ENCODE measurements around the gene HOXA10.

The HOXA10 gene

DNA sequence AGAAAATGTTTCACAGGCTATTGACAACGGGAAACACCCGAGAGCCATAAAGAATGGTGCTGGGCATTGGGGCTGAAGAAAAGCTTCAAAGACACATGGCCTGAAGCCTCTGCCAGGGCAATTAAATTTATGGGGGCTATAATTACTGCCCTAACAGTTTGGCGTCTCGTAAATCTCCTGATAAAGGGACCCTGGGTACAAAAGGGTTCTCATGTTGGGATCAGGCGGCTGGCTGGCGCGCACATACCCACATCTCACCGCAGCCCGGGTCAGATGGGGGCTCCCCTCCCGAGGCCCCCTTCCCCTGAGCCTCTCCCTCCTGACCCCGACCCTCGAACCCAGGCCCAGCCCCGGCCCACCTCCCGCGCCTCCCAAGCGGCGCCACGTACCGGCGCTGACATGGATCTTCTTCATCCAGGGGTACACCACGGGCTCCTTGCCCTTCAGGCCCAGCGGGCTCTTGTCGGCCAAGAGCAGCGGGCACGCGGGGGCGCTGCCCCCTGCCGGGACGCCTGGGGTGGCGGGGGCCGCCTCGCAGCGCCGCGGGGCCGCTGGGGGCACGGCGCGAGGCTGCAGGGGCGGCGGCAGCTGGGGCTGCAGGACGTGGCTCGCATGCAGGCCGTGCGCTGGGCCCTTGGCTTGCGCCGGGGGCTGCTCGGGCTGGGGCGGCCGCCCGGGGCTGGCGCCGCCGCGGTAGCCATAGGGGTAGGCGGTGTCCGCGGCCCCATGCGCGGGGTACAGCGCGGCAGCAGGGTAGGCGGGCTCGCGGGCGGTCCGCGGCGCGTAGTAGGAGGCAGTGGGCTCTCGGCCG is 44.2 kb downstream of the HOXA10 start:
- TF ChIP-seq EZH2phosphoT487 (IDR thresholded peaks at IDR 0.05; ENCODE audit: low read length) (no peak), EZH2 (optimal IDR thresholded peaks at IDR 0.05; ENCODE audit: low read depth, low read length) (no peak)
- TF ChIP-seq, protein P1, sequence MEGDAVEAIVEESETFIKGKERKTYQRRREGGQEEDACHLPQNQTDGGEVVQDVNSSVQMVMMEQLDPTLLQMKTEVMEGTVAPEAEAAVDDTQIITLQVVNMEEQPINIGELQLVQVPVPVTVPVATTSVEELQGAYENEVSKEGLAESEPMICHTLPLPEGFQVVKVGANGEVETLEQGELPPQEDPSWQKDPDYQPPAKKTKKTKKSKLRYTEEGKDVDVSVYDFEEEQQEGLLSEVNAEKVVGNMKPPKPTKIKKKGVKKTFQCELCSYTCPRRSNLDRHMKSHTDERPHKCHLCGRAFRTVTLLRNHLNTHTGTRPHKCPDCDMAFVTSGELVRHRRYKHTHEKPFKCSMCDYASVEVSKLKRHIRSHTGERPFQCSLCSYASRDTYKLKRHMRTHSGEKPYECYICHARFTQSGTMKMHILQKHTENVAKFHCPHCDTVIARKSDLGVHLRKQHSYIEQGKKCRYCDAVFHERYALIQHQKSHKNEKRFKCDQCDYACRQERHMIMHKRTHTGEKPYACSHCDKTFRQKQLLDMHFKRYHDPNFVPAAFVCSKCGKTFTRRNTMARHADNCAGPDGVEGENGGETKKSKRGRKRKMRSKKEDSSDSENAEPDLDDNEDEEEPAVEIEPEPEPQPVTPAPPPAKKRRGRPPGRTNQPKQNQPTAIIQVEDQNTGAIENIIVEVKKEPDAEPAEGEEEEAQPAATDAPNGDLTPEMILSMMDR (IDR thresholded peaks at IDR 0.05; ENCODE audit: low read length), result no peak
- Histone ChIP-seq H3K4me3 (ENCODE audit: low read length) (no peak overlapping the region), H3K27me3 (replicated peaks; ENCODE audit: insufficient read depth, low read length) (peaks cover 3% of the 10 kb centered on the region; the same call in 1 of the 2 replicates), H4K20me1 (ENCODE audit: insufficient read depth, low read length) (no peaks in the 10 kb centered on the region), H3K4me1 (ENCODE audit: low read length) (no peaks in the 10 kb centered on the region), H3F3A (ENCODE audit: insufficient read depth, low read length) (no peaks in the 10 kb centered on the region), H3K27ac (ENCODE audit: low read length) (no peak overlapping the region), H3K9me3 (replicated peaks; ENCODE audit: insufficient read depth, low read length) (no peaks in the 10 kb centered on the region), H2AFZ (ENCODE audit: low read length) (no peak overlapping the region), H3K9ac (ENCODE audit: low read length) (no peak overlapping the region), H3K4me2 (ENCODE audit: low read depth, low read length) (no peak overlapping the region), H3K9me2 (replicated peaks; ENCODE audit: insufficient read depth, low read length) (no peaks in the 10 kb centered on the region), H3K79me2 (ENCODE audit: low read length) (no peaks in the 10 kb centered on the region), H3K36me3 (replicated peaks; ENCODE audit: insufficient read depth, low read length) (no peaks in the 10 kb centered on the region)
- DNase-seq, result no peak

DNA sequence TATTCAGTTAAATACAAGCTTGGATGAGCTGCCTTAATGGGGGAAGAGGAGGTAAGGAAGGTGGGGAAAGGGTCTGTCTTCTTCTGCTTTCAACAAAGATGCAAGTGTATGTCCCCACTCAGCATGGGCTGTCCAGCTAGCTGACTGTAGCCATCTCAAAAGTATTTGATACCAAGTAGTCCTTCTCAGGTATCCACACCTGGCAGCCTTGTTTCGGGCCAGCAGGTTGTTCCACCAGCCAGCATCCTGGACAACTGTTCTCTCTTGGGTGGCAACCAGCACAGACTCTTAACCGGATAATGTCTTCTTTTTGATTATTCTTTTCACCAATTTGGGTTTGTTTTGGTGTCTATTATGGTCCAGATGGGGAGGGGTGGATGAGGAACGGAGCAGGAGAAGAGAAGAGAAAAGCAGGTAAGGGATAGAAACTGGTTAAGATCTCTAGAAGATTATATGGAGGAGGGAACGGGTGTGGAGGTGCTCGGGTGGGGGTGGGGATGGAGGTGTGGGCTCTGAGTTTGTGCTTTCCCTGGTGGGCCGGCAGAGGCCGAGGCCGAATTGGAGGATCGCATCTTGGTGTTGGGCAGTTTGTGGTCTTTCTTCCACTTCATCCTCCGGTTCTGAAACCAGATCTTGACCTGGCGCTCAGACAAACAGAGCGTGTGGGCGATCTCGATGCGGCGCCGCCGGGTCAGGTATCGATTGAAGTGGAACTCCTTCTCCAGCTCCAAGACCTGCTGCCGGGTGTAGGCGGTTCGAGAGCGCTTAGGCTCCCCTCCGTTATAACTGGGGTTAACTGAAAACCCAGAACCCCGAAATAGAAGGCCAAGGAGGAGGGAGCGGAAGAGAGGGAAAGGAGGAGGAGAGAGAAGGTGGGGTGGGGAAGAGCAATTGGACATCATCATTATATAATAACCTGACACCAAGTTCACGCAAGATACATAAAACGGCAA is 45.1 kb downstream of the HOXA10 start:
- Histone ChIP-seq H3K9me2 (replicated peaks; ENCODE audit: insufficient read depth, low read length) (no peaks in the 10 kb centered on the region), H3K4me2 (ENCODE audit: low read depth, low read length) (no peak overlapping the region), H3K9me3 (replicated peaks; ENCODE audit: insufficient read depth, low read length) (no peaks in the 10 kb centered on the region), H3F3A (ENCODE audit: insufficient read depth, low read length) (no peaks in the 10 kb centered on the region), H3K4me3 (ENCODE audit: low read length) (no peak overlapping the region), H4K20me1 (ENCODE audit: insufficient read depth, low read length) (no peaks in the 10 kb centered on the region), H2AFZ (ENCODE audit: low read length) (no peak overlapping the region), H3K27me3 (replicated peaks; ENCODE audit: insufficient read depth, low read length) (peaks cover 3% of the 10 kb centered on the region; the same call in 1 of the 2 replicates), H3K9ac (ENCODE audit: low read length) (no peak overlapping the region), H3K27ac (ENCODE audit: low read length) (no peak overlapping the region), H3K4me1 (ENCODE audit: low read length) (no peaks in the 10 kb centered on the region), H3K79me2 (ENCODE audit: low read length) (no peaks in the 10 kb centered on the region), H3K36me3 (replicated peaks; ENCODE audit: insufficient read depth, low read length) (no peaks in the 10 kb centered on the region)
- TF ChIP-seq, protein P1 (IDR thresholded peaks at IDR 0.05; ENCODE audit: low read length), result no peak
- no peak for TF ChIP-seq EZH2phosphoT487 (IDR thresholded peaks at IDR 0.05; ENCODE audit: low read length)
- no peak for DNase-seq

DNA sequence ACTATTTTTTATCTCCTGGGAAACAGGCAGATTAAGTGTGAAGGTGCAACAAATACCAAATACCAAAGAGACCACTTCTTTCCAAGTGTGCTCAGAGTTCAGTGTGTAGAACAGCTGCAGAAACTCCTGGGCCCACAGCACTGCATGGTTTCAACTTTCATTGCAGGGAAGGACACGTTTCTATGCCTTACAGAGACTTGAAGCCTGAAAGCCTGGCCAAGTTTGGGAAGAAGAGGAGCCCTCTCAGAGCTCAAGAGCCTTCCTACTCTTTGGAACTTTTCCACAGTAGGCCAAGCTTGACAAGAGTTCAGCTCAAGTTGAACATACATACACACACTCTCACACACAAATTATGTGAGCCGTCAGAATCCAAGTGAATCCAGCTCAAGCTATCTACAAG is 46.1 kb downstream of the HOXA10 start:
- no peak overlapping the region for H3K4me2 ChIP-seq (ENCODE audit: low read depth, low read length)
- no peaks in the 10 kb centered on the region for H3K36me3 ChIP-seq (replicated peaks; ENCODE audit: insufficient read depth, low read length)
- no peak overlapping the region for H3K4me3 ChIP-seq (ENCODE audit: low read length)
- no peaks in the 10 kb centered on the region for H4K20me1 ChIP-seq (ENCODE audit: insufficient read depth, low read length)
- H3K27ac ChIP-seq (ENCODE audit: low read length), result no peak overlapping the region
- H3K9me2 ChIP-seq (replicated peaks; ENCODE audit: insufficient read depth, low read length), result no peaks in the 10 kb centered on the region
- no peak overlapping the region for H2AFZ ChIP-seq (ENCODE audit: low read length)
- H3K9ac ChIP-seq (ENCODE audit: low read length), result no peak overlapping the region
- TF ChIP-seq EZH2phosphoT487 (IDR thresholded peaks at IDR 0.05; ENCODE audit: low read length) (no peak), EZH2 (optimal IDR thresholded peaks at IDR 0.05; ENCODE audit: low read depth, low read length) (no peak)
- TF ChIP-seq, protein P1 (IDR thresholded peaks at IDR 0.05; ENCODE audit: low read length), result no peak
- H3K79me2 ChIP-seq (ENCODE audit: low read length), result no peaks in the 10 kb centered on the region
- H3K4me1 ChIP-seq (ENCODE audit: low read length), result no peaks in the 10 kb centered on the region
- no peaks in the 10 kb centered on the region for H3K9me3 ChIP-seq (replicated peaks; ENCODE audit: insufficient read depth, low read length)
- peaks cover 5% of the 10 kb centered on the region; the same call in 1 of the 2 replicates for H3K27me3 ChIP-seq (replicated peaks; ENCODE audit: insufficient read depth, low read length)
- no peak for DNase-seq
- H3F3A ChIP-seq (ENCODE audit: insufficient read depth, low read length), result no peaks in the 10 kb centered on the region

All from MM.1S (cell line).